Fibroblast of skin of abdomen (primary cell): Measurements from ENCODE around the gene BAHCC1.

Experiments used
- DNase-seq: peaks from one replicate; pipeline ENCODE4 v3.0.0-alpha.2; 2013

Gene BAHCC1

GRCh38 chr17:81445642-81446503 lies 50.6 kb downstream of the BAHCC1 start:
- DNase-seq: no peak

- DNase-seq: no peak
These were observed 52.2 kb downstream of the BAHCC1 start for GRCh38 chr17:81447331-81447933.

- no peak for DNase-seq
These were observed 53.2 kb downstream of the BAHCC1 start for GRCh38 chr17:81448442-81448841.

- no peak for DNase-seq
These were observed 53.7 kb downstream of the BAHCC1 start for GRCh38 chr17:81448950-81449349.

- DNase-seq: no peak
These were observed 54.1 kb downstream of the BAHCC1 start for GRCh38 chr17:81449351-81449750.

- no peak for DNase-seq
These were observed 56.6 kb downstream of the BAHCC1 start for GRCh38 chr17:81451823-81452222.

GRCh38 chr17:81452551-81452950 lies 57.3 kb downstream of the BAHCC1 start:
- no peak for DNase-seq

- no peak for DNase-seq
These were observed 57.8 kb downstream of the BAHCC1 start for GRCh38 chr17:81453076-81453475.

- no peak for DNase-seq
These were observed 58.5 kb downstream of the BAHCC1 start for GRCh38 chr17:81453712-81454111.

GRCh38 chr17:81454473-81454872 lies 59.2 kb downstream of the BAHCC1 start:
- no peak for DNase-seq

GRCh38 chr17:81455387-81455786 lies 60.1 kb downstream of the BAHCC1 start:
- no peak for DNase-seq

GRCh38 chr17:81456091-81456490 lies 60.8 kb downstream of the BAHCC1 start:
- no peak for DNase-seq

- no peak for DNase-seq
These were observed 61.5 kb downstream of the BAHCC1 start for GRCh38 chr17:81456798-81457197.

- DNase-seq: no peak
These were observed 62.1 kb downstream of the BAHCC1 start for GRCh38 chr17:81457401-81457800.

- DNase-seq: no peak
These were observed 62.8 kb downstream of the BAHCC1 start for GRCh38 chr17:81457917-81458555.

- DNase-seq: no peak
These were observed 63.4 kb downstream of the BAHCC1 start for GRCh38 chr17:81458628-81459027.

- DNase-seq: no peak
These were observed 64.0 kb downstream of the BAHCC1 start for GRCh38 chr17:81459224-81459623.

GRCh38 chr17:81459864-81460263 lies 64.6 kb downstream of the BAHCC1 start:
- no peak for DNase-seq

- no peak for DNase-seq
These were observed 65.7 kb downstream of the BAHCC1 start for GRCh38 chr17:81460856-81461460.

- no peak for DNase-seq
These were observed 66.6 kb downstream of the BAHCC1 start for GRCh38 chr17:81461607-81462500.

- DNase-seq: no peak
These were observed 67.4 kb downstream of the BAHCC1 start for GRCh38 chr17:81462506-81463125.

GRCh38 chr17:81463506-81463905 lies 68.2 kb downstream of the BAHCC1 start:
- DNase-seq: no peak
